GM21515 (cell line): Measurements from ENCODE around the gene LGR4.
A peak's percentile ranks its signal among the peaks of the same experiment; 100 is the strongest.
"Not testable (repeated sequence)": the region's sequence is repeated elsewhere in the genome, so short reads cannot be mapped to it uniquely, and the experiment has no call there.

Experiments used
- ATAC-seq: cut with Tn5 transposase; IDR thresholded peaks from one replicate; pipeline ENCODE4 v1.9.1; 2021; ENCODE audit not compliant: unreplicated experiment

LGR4 gene

DNA sequence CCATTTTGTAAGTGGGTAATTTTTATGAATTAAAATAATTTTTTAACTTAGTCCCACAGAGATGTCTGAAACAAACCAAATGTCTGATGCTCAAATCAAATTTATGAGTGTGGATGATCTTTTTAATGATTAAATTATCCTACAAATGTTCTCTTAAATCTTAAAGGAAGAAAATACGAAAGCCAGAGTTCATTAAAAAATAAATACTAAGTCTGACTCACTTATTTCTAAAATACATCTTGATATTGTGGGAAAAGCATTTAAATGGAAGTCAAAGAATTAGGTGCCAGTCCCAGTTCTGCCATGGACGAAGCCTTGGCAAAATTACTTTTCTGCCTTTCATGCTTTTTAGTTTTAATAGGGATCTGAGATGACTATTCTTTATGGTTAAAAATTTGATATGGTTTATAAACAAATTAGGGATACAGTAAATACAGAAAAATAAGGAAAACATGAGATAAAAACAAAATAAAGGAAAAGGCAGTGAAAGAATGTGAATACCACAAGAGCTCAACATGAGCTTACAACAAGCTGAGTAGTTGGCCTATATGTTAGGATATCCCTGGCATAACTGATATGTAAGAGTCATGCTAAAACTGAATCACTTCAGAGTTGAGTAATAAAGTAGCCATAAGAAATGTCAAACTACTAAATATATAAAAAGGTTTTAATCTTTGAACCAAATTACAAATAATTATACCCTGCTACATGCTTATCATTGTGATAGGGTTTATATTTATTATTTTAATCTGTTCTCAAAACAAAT, 118.8 kb downstream of the LGR4 start:
- no peak for ATAC-seq

- no peak for ATAC-seq
Observed at GRCh38 chr11:27352781-27353180, 119.8 kb downstream of the LGR4 start.

- no peak for ATAC-seq
Observed at GRCh38 chr11:27350511-27350910, 122.1 kb downstream of the LGR4 start.

DNA sequence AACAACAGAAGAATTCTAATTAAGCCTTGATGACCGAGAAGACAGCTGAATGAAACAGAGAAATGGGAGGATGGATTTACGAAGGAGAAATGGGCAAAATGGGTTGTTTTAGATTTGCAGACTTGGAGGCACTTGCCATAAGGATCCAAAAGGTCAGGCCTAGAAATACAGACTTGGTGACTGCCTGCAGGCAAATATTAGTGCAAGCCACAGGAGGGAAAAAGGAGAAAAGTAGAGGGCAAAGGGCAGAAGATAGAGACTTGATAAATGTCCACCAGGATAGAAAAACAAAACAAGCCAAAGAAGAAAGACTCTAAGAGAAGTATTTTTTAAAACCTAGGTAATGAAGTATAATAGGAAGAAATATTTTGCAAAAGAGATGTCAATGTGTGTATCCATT, 122.7 kb downstream of the LGR4 start:
- ATAC-seq, result no peak

- no peak for ATAC-seq
Observed at GRCh38 chr11:27348340-27348873, 124.2 kb downstream of the LGR4 start.

DNA sequence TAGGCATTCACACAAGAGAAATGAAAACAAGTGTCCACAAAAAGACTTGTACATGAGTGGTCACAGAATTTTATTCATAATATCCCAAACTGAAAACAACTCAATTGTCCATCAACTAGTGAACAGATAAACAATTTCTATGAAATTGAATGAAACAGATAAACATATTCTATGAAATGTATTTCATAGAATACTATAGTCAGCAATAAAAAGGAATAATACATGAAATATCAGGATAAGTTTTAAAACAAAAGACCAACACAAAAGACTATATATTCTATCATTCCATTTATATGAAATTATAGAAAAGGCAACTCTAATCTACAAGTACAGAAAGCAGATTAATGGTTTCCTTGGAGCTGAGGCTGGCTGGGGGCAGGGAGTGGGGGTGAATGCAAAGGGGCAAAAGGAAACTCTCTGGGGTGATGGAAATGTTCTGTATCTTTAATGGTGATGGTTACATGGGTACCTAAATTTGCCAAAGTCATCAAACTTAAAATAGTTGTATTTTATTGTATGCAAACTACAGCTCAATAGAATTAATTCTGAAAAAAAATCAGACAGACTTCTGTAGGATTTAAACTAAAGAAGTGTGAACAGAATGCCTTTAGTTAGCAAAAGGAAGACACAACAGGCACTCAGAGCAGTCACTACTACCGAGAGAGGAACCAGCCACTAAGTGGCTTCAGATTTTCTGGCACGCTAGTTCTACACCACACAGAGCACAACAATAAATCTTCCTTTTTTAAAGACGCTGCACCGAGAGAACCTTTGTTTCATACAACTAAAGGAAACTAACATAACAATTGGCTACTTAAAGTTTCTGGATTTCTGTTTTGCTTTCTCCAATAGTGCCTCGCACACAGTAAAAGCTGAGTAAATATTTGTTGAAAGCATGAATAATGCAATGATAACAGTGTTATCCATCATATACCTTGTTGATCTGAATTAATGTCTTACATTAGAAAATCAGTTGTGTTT, 124.9 kb downstream of the LGR4 start:
- no peak for ATAC-seq

GRCh38 chr11:27339941-27340340, 132.6 kb downstream of the LGR4 start:
- no peak for ATAC-seq

DNA sequence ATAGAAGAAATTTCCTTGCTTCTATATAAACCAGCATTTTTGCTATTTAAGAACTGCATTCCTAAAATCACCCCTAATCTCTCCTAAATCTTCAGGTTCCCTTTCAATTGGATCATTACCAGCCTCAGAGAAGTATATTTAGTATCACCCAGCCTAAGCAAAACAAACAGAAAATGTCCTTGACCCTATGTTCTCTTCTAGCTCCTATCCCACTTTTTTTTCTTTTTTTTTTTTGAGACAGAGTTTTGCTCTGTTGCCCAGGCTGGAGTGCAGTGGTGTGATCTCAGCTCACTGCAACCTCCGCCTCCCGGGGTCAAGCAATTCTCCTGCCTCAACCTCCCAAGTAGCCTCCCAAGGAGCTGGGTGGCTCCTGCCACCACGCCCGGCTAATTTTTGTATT, 137.8 kb downstream of the LGR4 start:
- ATAC-seq, result not testable (repeated sequence)

DNA sequence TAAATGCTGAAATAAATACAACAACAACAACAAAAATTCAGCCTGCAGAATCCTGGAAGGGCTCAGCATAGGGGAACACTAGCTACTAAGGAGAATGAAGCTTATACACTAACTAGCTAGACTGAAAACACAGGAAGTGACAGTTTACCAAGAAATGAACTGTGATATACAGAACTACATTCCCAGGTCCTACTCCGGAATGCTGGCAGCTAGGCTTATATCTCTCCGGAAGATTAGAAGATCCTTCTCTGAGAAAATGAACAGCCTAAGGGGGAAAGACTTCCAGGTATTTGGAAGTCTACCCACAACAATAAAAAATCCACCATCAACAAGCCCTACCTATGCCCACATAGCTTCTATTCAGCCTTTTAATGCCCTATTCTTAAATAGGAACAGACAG, 140.6 kb downstream of the LGR4 start:
- no peak for ATAC-seq

DNA sequence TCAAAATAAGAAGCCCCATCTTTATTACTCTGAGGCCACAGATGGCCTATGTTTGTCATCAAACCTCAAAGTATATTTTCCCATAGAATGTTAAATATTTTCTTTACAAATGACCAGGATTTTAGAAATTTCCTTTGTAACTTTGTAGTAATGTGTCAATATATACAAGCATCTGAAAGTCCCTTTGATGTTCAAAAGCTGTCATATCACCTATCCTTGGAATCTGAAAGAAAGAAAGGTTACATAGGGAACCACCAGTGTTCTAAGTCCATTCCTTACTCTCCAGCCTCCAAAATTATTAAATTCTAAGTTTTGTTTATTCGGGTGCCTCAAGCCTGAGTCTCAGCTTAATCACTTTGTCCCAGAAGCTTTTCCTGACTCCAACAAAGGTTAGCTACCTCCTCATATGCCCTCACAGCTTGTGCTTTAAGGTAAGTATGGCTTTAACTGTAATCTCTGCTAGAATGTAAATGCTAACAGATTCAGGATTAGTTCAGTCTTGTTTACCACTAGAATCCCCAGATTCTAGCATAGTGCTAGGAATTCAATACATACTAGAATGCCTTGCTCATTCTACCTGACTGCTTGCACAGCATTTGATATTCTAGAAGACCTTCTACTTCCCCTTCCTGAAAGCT, 141.8 kb downstream of the LGR4 start:
- ATAC-seq, result no peak

- ATAC-seq, result no peak
Observed at GRCh38 chr11:27329867-27330632, 142.5 kb downstream of the LGR4 start.

GRCh38 chr11:27328614-27329013, 144.0 kb downstream of the LGR4 start:
- ATAC-seq, result no peak

DNA sequence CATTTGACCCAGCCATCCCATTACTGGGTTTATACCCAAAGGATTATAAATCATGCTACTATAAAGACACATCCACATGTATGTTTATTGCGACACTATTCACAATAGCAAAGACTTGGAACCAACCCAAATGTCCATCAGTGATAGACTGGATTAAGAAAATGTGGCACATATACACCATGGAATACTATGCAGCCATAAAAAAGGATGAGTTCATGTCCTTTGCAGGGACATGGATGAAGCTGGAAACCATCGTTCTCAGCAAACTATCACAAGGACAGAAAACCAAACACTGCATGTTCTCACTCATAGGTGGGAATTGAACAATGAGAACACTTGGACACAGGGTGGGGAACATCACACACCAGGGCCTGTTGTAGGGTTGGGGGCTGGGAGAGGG, 145.5 kb downstream of the LGR4 start:
- ATAC-seq, result not testable (repeated sequence)

DNA sequence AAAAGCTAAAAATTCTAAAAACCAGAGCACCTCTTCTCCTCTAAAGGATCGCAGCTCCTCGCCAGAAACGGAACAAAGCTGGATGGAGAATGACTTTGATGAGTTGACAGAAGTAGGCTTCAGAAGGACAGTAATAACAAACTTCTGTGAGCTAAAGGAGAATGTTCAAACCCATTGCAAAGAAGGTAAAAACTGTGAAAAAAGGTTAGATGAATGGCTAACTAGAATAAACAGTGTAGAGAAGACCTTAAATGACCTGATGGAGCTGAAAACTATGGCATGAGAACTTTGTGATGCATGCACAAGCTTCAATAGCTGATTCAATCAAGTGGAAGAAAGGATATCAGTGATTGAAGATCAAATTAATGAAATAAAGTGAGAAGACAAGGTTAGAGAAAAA, 150.4 kb downstream of the LGR4 start:
- ATAC-seq, result not testable (repeated sequence)

DNA sequence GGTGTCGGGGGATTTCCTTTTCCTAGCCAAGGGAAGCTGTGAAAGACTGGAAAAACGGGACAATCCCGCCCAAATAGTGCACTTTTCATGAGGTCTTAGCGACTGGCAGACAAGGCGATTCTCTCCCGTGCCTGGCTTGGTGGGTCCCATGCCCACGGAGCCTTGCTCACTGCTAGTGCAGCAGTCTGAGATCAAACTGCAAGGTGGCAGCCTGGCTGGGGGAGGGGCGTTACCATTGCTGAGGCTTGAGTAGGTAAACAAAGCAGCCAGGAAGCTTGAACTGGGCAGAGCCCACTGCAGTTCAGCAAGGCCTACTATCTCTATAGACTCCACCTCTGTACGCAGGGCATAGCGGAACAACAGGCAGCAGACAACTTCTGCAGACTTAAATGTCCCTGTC, 151.2 kb downstream of the LGR4 start:
- ATAC-seq, result not testable (repeated sequence)

GRCh38 chr11:27319072-27319471, 153.5 kb downstream of the LGR4 start:
- peak; percentile 94 for ATAC-seq

GRCh38 chr11:27317751-27318150, 154.8 kb downstream of the LGR4 start:
- no peak for ATAC-seq
